AG04449 (cell line): Measurements from ENCODE around the gene FOXN3.

Source experiments
- CTCF ChIA-PET: fragments of 350-600 bp; formaldehyde crosslinking; extraction: SDS; loops from one replicate; lab custom pipeline; 2021; ENCODE audit warnings: antibody characterized with exemption; lab: Yijun Ruan, JAX
- POLR2A ChIA-PET: fragments of 400-600, 350-600 bp; formaldehyde crosslinking; extraction: SDS; loops from one replicate; lab custom pipeline; 2020; ENCODE audit warnings: antibody characterized with exemption, inconsistent platforms; lab: Yijun Ruan, JAX
- DNase-seq: peaks from one replicate; pipeline ENCODE4 v3.0.0-alpha.2; 2010; ENCODE audit warnings: low read depth, low spot score
- H3K4me3 ChIP-seq: 2 replicates; pipeline ENCODE4 v1.5.1; 2011; ENCODE audit warnings: low read depth, mild to moderate bottlenecking, control low read depth, low read length
- CTCF ChIP-seq: IDR thresholded peaks from one replicate; pipeline ENCODE4 v1.5.1; 2011; ENCODE audit warnings: mild to moderate bottlenecking, moderate library complexity, low read length, control low read depth, inconsistent platforms; ENCODE audit not compliant: insufficient read depth; ENCODE audit errors: missing control alignments

FOXN3 gene

GRCh38 chr14:89386212-89386886, 30.7 kb downstream of the FOXN3 start:
- ChIA-PET CTCF (interaction anchor here (1.0 to 1.5 kb wide), 3 partner anchors 8 to 216 kb away, joined by 3 read pairs; no protein-coding TSS in a partner anchor), POLR2A (no interaction called here)
- no peak for DNase-seq
- H3K4me3 ChIP-seq, result no peak overlapping the region
- no peak for TF ChIP-seq CTCF

- CTCF ChIA-PET, result no interaction called here
- TF ChIP-seq CTCF, result no peak
- POLR2A ChIA-PET, result interaction anchor here (0.6 kb wide), 1 partner anchor 55 kb away, joined by 4 read pairs; no protein-coding TSS in a partner anchor
- no peak overlapping the region for H3K4me3 ChIP-seq
- DNase-seq, result no peak
Observed at GRCh38 chr14:89384636-89385035, 32.4 kb downstream of the FOXN3 start.

GRCh38 chr14:89384023-89384422, 33.0 kb downstream of the FOXN3 start:
- CTCF ChIA-PET, result no interaction called here
- POLR2A ChIA-PET, result no interaction called here
- H3K4me3 ChIP-seq, result no peak overlapping the region
- TF ChIP-seq CTCF, result no peak
- no peak for DNase-seq

GRCh38 chr14:89382901-89383845, 33.9 kb downstream of the FOXN3 start:
- no peak overlapping the region for H3K4me3 ChIP-seq
- CTCF ChIA-PET, result interaction anchor here (0.7 kb wide), 1 partner anchor 13 kb away, joined by 3 read pairs; no protein-coding TSS in a partner anchor
- TF ChIP-seq CTCF, result no peak
- DNase-seq, result no peak
- POLR2A ChIA-PET, result no interaction called here

GRCh38 chr14:89382487-89382886, 34.5 kb downstream of the FOXN3 start:
- ChIA-PET CTCF (interaction anchor here (0.7 kb wide), 1 partner anchor 12 kb away, joined by 3 read pairs; no protein-coding TSS in a partner anchor), POLR2A (no interaction called here)
- DNase-seq, result no peak
- TF ChIP-seq CTCF, result no peak
- H3K4me3 ChIP-seq, result no peak overlapping the region
